GM12878 (cell line): Measurements from ENCODE around the gene MYRF. TPM values are rescaled to one million over a fixed set of nuclear protein-coding genes. Genes with fewer than 3 reads are reported as not detected.

ENCODE experiments used
- BCL11A ChIP-seq: IDR thresholded peaks from 2 replicates; pipeline ENCODE4 v1.6.1; 2011; ENCODE audit warnings: low read depth, low read length
- BHLHE40 ChIP-seq, 2 experiments: fragments of 450-650 bp in 1 of 2; IDR thresholded peaks; 2 replicates each; pipeline ENCODE4 v1.6.1; 2011 to 2017; ENCODE audit warnings: low read depth in 2 of 2, borderline replicate concordance in 1 of 2, improper control_type of control experiment in 1 of 2, low read length in 1 of 2, mild to moderate bottlenecking in 1 of 2
- CBFB ChIP-seq: IDR thresholded peaks from 2 replicates; pipeline ENCODE4 v1.6.1; 2016; ENCODE audit warnings: antibody characterized with exemption, low read depth
- CHD4 ChIP-seq: fragments of 200-600 bp; sonication (generic); IDR thresholded peaks from 2 replicates; pipeline ENCODE4 v1.6.1; 2016; ENCODE audit warnings: mild to moderate bottlenecking
- CREB1 ChIP-seq: IDR thresholded peaks from 2 replicates; pipeline ENCODE4 v1.6.1; 2012; ENCODE audit warnings: low read depth, mild to moderate bottlenecking, inconsistent platforms
- EP300 ChIP-seq, 2 experiments: fragments of 150-350 bp in 1 of 2; IDR thresholded peaks; 2 replicates each; pipeline ENCODE4 v1.6.1; 2011 to 2012; ENCODE audit warnings: low read depth in 2 of 2, low read length in 2 of 2, borderline replicate concordance in 1 of 2, improper control_type of control experiment in 1 of 2, inconsistent platforms in 1 of 2; ENCODE audit not compliant: control insufficient read depth in 1 of 2
- EZH2 ChIP-seq: IDR thresholded peaks from 2 replicates; pipeline ENCODE4 v1.6.1; 2012; ENCODE audit warnings: low read depth, mild to moderate bottlenecking, control low read depth, inconsistent platforms, low read length, borderline replicate concordance; ENCODE audit not compliant: control insufficient read depth
- FOS ChIP-seq: IDR thresholded peaks from 3 replicates; pipeline ENCODE4 v1.6.1; 2011; ENCODE audit warnings: borderline replicate concordance; ENCODE audit not compliant: insufficient read length; ENCODE audit errors: extremely low read depth
- HDGF ChIP-seq: fragments of 450-650 bp; IDR thresholded peaks from 2 replicates; pipeline ENCODE4 v1.6.1; 2016; ENCODE audit warnings: antibody characterized with exemption
- KLF5 ChIP-seq: fragments of 450-650 bp; IDR thresholded peaks from 2 replicates; pipeline ENCODE4 v1.6.1; 2014; ENCODE audit warnings: mild to moderate bottlenecking; ENCODE audit not compliant: partially characterized antibody
- MYC ChIP-seq: IDR thresholded peaks from 2 replicates; pipeline ENCODE4 v1.6.1; 2011; ENCODE audit warnings: mild to moderate bottlenecking, low read length, moderate library complexity, inconsistent platforms; ENCODE audit not compliant: insufficient read depth, insufficient replicate concordance, insufficient read length, severe bottlenecking
- NFIC ChIP-seq: IDR thresholded peaks from 2 replicates; pipeline ENCODE4 v1.6.1; 2012; ENCODE audit warnings: low read depth, mild to moderate bottlenecking, inconsistent platforms, low read length, moderate library complexity
- NFYB ChIP-seq: IDR thresholded peaks from 2 replicates; pipeline ENCODE4 v1.6.1; 2011; ENCODE audit warnings: low read depth, mild to moderate bottlenecking, low read length, improper control_type of control experiment, moderate library complexity; ENCODE audit not compliant: insufficient read depth
- NR2C2 ChIP-seq: IDR thresholded peaks from 2 replicates; pipeline ENCODE4 v1.6.1; 2011; ENCODE audit warnings: borderline replicate concordance, low read depth; ENCODE audit not compliant: control insufficient read depth, insufficient read length
- PAX5 ChIP-seq: IDR thresholded peaks from 2 replicates; pipeline ENCODE4 v1.6.1; 2011; ENCODE audit warnings: low read depth, low read length, borderline replicate concordance
- RELB ChIP-seq: fragments of 450-650 bp; IDR thresholded peaks from 2 replicates; pipeline ENCODE4 v1.6.1; 2017; ENCODE audit warnings: low read depth, mild to moderate bottlenecking, moderate library complexity
- TCF3 ChIP-seq: IDR thresholded peaks from 2 replicates; pipeline ENCODE4 v1.6.1; 2012; ENCODE audit warnings: low read depth, mild to moderate bottlenecking, low read length, borderline replicate concordance; ENCODE audit not compliant: insufficient read depth
- USF2 ChIP-seq: IDR thresholded peaks from 2 replicates; pipeline ENCODE4 v1.6.1; 2011; ENCODE audit warnings: low read depth, low read length, improper control_type of control experiment, borderline replicate concordance
- WRNIP1 ChIP-seq: IDR thresholded peaks from 2 replicates; pipeline ENCODE4 v1.6.1; 2011; ENCODE audit warnings: low read depth, low read length, improper control_type of control experiment, borderline replicate concordance
- YBX1 ChIP-seq: fragments of 450-650 bp; IDR thresholded peaks from 2 replicates; pipeline ENCODE4 v1.6.1; 2016; ENCODE audit warnings: antibody characterized with exemption
- ZBED1 ChIP-seq: IDR thresholded peaks from 2 replicates; pipeline ENCODE4 v1.6.1; 2016; ENCODE audit warnings: borderline replicate concordance
- ZNF274 ChIP-seq: IDR thresholded peaks from one replicate; pipeline ENCODE4 v1.8.0; 2011; ENCODE audit not compliant: insufficient read length, insufficient read depth
- polyA plus RNA-seq, 11 experiments: library from polyadenylated mRNA; depleted of rRNA in 4 of 11; unstranded in 6 of 11; stranded (reverse) in 5 of 11; fragments of >200 nt; fragmentation: Nextera tagmentation in 4 of 11; fragmentation: Illumina TruSeq in 1 of 11; extraction: Ambion mirVana in 4 of 11; extraction: Trizol in 1 of 11; gene quantifications; 1 replicate in 1 of 11; 2 replicates in 10 of 11; pipeline versions ENCODE4 v1.2.1 to v1.2.3, GENCODE V29; 2011 to 2016; ENCODE audit warnings: inconsistent platforms in 2 of 11, missing spikeins in 2 of 11, low read depth in 1 of 11
- total RNA-seq, 4 experiments: library from RNA; depleted of rRNA in 3 of 4; stranded (reverse); fragments of >200 nt in 3 of 4; fragmentation: Illumina TruSeq in 1 of 4; extraction: Trizol in 1 of 4; gene quantifications; 2 replicates each; pipeline versions ENCODE4 v1.2.1 to v1.2.3, GENCODE V29; 2013 to 2021
- TF ChIP-seq, protein P1 (sequence below): fragments of 450-650 bp; IDR thresholded peaks from 2 replicates; pipeline ENCODE4 v1.6.1; 2017; ENCODE audit warnings: mild to moderate bottlenecking, moderate library complexity

The MYRF gene
- total and polyA plus RNA-seq, 10 of the 15 experiments (the other 5 are each of a cell fraction or from before 2014, with no cell fraction given): 0.27 to 15.6 (median 0.89) TPM

DNA sequence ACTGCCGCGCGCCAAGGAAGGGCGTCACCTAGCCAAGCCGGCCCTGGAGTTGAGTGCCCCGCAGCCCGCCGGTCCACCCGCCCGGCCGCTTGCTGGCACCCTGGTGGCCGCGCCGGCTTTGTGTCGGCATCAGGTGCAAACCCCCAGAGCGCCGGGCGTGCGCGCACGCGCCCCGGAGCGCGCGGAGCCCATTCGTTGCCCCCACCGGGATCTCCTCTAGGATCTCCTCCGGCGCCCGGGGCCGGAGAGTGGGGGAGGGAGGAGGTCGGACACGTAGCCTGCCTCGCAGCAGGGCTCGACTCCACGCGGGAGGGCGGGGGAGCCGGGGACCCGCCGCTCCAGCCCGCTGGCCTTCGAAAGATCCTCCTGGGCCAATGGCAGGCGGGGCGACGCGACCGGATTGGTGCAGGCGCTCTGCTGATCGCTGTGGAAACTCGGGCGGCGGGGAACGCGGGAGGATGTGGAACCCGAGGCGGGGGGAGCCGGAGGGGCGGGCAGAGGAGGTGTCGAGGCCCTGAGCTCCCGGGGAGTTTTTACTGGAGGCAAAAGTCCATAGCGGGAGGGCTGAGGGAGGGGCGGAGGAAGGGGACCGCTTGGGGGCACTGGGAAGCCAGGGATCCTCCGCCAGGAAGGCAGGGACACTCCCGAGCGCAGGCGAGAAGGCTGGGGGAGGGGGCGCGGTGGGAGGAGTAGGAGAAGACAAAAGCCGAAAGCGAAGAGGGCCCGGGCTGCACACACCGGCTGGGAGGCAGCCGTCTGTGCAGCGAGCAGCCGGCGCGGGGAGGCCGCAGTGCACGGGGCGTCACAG, 75.3 kb downstream of the MYRF start, which contains the start of gene FADS2 (continued):
- peak; percentile 64; the same call in 1 of the 2 replicates for TF ChIP-seq RELB
- TF ChIP-seq HDGF: peak; percentile 73; the same call in 1 of the 2 replicates
- TF ChIP-seq ZNF274: no peak
- TF ChIP-seq BHLHE40 (IDR thresholded peaks at IDR 0.05; ENCODE audit: borderline replicate concordance in 1 of 2, low read depth in 2 of 2, low read length in 1 of 2): peak in 1 of 2 experiments; percentile 74; a peak in 2 of 4 replicates
- no peak for TF ChIP-seq EZH2
- no peak for TF ChIP-seq USF2
- no peak for TF ChIP-seq PAX5
- TF ChIP-seq KLF5: no peak
- TF ChIP-seq NR2C2: no peak
- no peak for TF ChIP-seq FOS
- no peak for TF ChIP-seq EP300 (IDR thresholded peaks at IDR 0.05; ENCODE audit: borderline replicate concordance in 1 of 2, control insufficient read depth in 1 of 2, low read depth in 2 of 2, low read length in 2 of 2)
- TF ChIP-seq YBX1: no peak
- no peak for TF ChIP-seq MYC
- TF ChIP-seq, protein P1, sequence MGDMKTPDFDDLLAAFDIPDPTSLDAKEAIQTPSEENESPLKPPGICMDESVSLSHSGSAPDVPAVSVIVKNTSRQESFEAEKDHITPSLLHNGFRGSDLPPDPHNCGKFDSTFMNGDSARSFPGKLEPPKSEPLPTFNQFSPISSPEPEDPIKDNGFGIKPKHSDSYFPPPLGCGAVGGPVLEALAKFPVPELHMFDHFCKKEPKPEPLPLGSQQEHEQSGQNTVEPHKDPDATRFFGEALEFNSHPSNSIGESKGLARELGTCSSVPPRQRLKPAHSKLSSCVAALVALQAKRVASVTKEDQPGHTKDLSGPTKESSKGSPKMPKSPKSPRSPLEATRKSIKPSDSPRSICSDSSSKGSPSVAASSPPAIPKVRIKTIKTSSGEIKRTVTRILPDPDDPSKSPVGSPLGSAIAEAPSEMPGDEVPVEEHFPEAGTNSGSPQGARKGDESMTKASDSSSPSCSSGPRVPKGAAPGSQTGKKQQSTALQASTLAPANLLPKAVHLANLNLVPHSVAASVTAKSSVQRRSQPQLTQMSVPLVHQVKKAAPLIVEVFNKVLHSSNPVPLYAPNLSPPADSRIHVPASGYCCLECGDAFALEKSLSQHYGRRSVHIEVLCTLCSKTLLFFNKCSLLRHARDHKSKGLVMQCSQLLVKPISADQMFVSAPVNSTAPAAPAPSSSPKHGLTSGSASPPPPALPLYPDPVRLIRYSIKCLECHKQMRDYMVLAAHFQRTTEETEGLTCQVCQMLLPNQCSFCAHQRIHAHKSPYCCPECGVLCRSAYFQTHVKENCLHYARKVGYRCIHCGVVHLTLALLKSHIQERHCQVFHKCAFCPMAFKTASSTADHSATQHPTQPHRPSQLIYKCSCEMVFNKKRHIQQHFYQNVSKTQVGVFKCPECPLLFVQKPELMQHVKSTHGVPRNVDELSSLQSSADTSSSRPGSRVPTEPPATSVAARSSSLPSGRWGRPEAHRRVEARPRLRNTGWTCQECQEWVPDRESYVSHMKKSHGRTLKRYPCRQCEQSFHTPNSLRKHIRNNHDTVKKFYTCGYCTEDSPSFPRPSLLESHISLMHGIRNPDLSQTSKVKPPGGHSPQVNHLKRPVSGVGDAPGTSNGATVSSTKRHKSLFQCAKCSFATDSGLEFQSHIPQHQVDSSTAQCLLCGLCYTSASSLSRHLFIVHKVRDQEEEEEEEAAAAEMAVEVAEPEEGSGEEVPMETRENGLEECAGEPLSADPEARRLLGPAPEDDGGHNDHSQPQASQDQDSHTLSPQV: no peak
- peak; percentile 43; the same call in 1 of the 2 replicates for TF ChIP-seq CREB1
- TF ChIP-seq CBFB: no peak; the same call in none of the 2 replicates
- no peak for TF ChIP-seq ZBED1
- TF ChIP-seq CHD4: no peak
- 0 out of 2 replicates have a peak, but pooled peaks have one; percentile 30 for TF ChIP-seq NFIC
- TF ChIP-seq TCF3: peak; percentile 75; the same call in 1 of the 2 replicates
- TF ChIP-seq NFYB: peak; percentile 82; the same call in 1 of the 2 replicates
- no peak for TF ChIP-seq WRNIP1
- no peak for TF ChIP-seq BCL11A
